Tibial nerve (tissue), 3 donors: ENCODE results near the gene CCL22.

Experiments used
- POLR2A ChIP-seq, 2 donors: fragments of 450-650 bp; IDR thresholded peaks; one replicate each; pipeline ENCODE4 v1.6.1; 2017; ENCODE audit warnings: antibody characterized with exemption in 2 of 2, mild to moderate bottlenecking in 2 of 2, moderate library complexity in 2 of 2
- TF ChIP-seq, protein P1 (sequence below), 5 experiments: fragments of 200-600 bp in 3 of 5; fragments of 450-650 bp in 2 of 5; sonication (generic) in 3 of 5; IDR thresholded peaks; one replicate each; pipeline ENCODE4 v1.5.1; 2016 to 2019; ENCODE audit warnings: antibody characterized with exemption in 5 of 5, mild to moderate bottlenecking in 3 of 5, moderate library complexity in 2 of 5

DNA sequence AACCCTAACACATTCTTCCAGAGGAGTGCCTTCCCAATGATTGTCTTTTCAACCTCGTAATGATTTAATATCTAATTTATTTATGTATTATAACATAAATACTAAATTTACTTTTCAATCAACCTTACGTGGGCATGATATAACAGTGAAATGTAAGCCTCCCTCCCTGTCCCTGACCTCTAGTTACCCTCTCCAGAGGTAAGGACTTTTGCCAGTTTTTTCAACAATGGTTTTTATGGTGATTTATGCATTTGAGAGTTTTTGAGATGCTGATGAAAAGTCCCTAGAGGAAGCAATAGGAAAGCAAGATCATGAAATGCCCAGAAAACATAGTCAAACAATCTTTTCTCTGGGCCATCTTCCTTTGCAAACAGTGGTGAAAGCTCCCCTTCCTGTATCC is 38.9 kb upstream of the CCL22 start:
- TF ChIP-seq, protein P1, sequence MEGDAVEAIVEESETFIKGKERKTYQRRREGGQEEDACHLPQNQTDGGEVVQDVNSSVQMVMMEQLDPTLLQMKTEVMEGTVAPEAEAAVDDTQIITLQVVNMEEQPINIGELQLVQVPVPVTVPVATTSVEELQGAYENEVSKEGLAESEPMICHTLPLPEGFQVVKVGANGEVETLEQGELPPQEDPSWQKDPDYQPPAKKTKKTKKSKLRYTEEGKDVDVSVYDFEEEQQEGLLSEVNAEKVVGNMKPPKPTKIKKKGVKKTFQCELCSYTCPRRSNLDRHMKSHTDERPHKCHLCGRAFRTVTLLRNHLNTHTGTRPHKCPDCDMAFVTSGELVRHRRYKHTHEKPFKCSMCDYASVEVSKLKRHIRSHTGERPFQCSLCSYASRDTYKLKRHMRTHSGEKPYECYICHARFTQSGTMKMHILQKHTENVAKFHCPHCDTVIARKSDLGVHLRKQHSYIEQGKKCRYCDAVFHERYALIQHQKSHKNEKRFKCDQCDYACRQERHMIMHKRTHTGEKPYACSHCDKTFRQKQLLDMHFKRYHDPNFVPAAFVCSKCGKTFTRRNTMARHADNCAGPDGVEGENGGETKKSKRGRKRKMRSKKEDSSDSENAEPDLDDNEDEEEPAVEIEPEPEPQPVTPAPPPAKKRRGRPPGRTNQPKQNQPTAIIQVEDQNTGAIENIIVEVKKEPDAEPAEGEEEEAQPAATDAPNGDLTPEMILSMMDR (IDR thresholded peaks at IDR 0.05) = no peak
- TF ChIP-seq POLR2A (IDR thresholded peaks at IDR 0.05) = no peak
